ENCODE data around the gene AARSD1. TPM values are rescaled to one million over a fixed set of nuclear protein-coding genes. Genes with fewer than 3 reads are reported as not detected.
"Not testable (repeated sequence)": the region's sequence is repeated elsewhere in the genome, so short reads cannot be mapped to it uniquely, and the experiment has no call there.

The AARSD1 gene
- total and polyA plus RNA-seq, 2 donors (not counting 1 experiment from before 2014, with no cell fraction given): 56.5 to 60.0 TPM

DNA sequence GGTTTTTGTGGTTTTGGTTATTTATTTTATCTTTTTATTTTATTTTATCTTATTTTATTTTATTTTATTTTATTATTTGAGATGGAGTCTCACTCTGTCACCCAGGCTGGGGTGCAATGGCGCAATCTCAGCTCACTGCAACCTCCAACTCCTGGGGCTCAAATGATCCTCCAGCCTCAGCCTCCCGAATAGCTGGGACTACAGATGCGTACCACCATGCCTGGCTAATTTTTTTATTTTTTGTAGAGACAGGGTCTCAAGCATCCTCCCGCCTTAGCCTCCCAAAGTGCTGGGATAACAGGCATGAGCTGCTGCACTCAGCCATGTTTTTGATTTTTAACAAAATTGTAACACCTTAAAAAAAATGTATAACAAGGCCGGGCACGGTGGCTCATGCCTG is 49.0 kb downstream of the AARSD1 start:
- H4K20me1 ChIP-seq (ENCODE audit: control insufficient read depth, insufficient read depth, low read length, poor library complexity, severe bottlenecking); H3K4me3 Mint-ChIP-seq; H3K27me3 ChIP-seq (replicated peaks in 1 of 4; ENCODE audit: control extremely low read depth in 1 of 4, control insufficient read depth in 3 of 4, insufficient read depth in 4 of 4, low read length in 3 of 4); H3K27me3 Mint-ChIP-seq; H3K4me1 ChIP-seq (ENCODE audit: control insufficient read depth in 2 of 2, insufficient read depth in 2 of 2, low read length in 2 of 2); H3K9me3 ChIP-seq (ENCODE audit: control extremely low read depth in 1 of 3, control insufficient read depth in 2 of 3, insufficient read depth in 1 of 3, low read length in 2 of 3); ATAC-seq (ENCODE audit: low read depth); POLR2A ChIA-PET; H3K9me3 Mint-ChIP-seq (ENCODE audit: insufficient read depth); H3K27ac ChIP-seq (ENCODE audit: low read length in 2 of 2); DNase-seq; H3K9ac ChIP-seq (ENCODE audit: low read length); H3K79me2 ChIP-seq (ENCODE audit: control insufficient read depth, insufficient read depth, low read length); H3K4me1 Mint-ChIP-seq; H3K4me2 ChIP-seq (replicated peaks; ENCODE audit: low read depth, low read length, poor library complexity, severe bottlenecking); H3K27ac Mint-ChIP-seq; H2AFZ ChIP-seq (ENCODE audit: insufficient read depth, low read depth, low read length, poor library complexity, severe bottlenecking); H3K4me3 ChIP-seq (ENCODE audit: control extremely low read depth in 1 of 5, extremely low read depth in 1 of 5, insufficient read depth in 1 of 5, low read depth in 2 of 5, low read length in 4 of 5); intact Hi-C loops (cut with micrococcal nuclease); H3K36me3 ChIP-seq (replicated peaks in 1 of 2; ENCODE audit: control extremely low read depth in 1 of 2, control insufficient read depth in 1 of 2, extremely low read depth in 1 of 2, insufficient read depth in 2 of 2, low read length in 1 of 2): not testable (repeated sequence)
- CTCF ChIA-PET: interaction anchor here (0.6 kb wide), 1 partner anchor 1504 kb away, joined by 3 read pairs; no protein-coding TSS in a partner anchor
- 100% methylated on average over 4 of the region's 6 CpGs for WGBS (ENCODE audit: insufficient coverage)

DNA sequence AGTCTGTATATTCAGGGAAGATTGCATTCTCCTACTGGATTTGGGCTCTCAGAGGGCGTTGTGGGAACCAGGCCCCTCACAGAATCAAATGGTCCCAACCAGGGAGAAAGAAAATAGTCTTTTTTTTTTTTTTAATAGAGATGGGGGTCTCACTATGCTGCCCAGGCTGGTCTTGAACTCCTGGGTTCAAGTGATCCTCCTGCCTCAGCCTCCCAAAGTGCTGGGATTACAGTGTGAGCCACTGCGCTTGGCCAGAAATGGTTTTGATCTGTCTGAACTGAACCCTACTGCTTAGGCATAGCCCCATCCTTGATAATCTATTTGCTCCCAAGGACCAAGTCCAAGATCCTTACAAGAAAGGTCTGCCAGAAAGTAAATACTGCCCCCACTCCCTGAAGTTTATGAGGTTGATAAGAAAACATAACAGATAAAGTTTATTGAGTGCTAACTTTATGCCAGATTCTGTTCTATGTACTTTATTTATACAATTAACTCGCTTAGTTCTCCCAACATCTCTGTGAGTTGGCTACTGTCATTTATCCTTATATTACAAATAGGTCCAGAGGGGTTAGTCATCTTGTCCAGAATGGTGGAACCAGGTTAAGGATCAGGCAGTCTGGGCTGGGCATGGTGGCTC is 50.2 kb downstream of the AARSD1 start:
- WGBS (ENCODE audit: insufficient coverage): 86% methylated on average over 1 of the region's 3 CpGs
- no peak overlapping the region for H3K4me2 ChIP-seq (replicated peaks; ENCODE audit: low read depth, low read length, poor library complexity, severe bottlenecking)
- no peaks in the 10 kb centered on the region for H4K20me1 ChIP-seq (ENCODE audit: control insufficient read depth, insufficient read depth, low read length, poor library complexity, severe bottlenecking)
- no peak for DNase-seq
- TF ChIP-seq, protein P1, sequence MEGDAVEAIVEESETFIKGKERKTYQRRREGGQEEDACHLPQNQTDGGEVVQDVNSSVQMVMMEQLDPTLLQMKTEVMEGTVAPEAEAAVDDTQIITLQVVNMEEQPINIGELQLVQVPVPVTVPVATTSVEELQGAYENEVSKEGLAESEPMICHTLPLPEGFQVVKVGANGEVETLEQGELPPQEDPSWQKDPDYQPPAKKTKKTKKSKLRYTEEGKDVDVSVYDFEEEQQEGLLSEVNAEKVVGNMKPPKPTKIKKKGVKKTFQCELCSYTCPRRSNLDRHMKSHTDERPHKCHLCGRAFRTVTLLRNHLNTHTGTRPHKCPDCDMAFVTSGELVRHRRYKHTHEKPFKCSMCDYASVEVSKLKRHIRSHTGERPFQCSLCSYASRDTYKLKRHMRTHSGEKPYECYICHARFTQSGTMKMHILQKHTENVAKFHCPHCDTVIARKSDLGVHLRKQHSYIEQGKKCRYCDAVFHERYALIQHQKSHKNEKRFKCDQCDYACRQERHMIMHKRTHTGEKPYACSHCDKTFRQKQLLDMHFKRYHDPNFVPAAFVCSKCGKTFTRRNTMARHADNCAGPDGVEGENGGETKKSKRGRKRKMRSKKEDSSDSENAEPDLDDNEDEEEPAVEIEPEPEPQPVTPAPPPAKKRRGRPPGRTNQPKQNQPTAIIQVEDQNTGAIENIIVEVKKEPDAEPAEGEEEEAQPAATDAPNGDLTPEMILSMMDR (IDR thresholded peaks at IDR 0.05): no peak
- no peak for TF ChIP-seq EZH2 (IDR thresholded peaks at IDR 0.05; ENCODE audit: borderline replicate concordance, insufficient read depth, low read depth, low read length, poor library complexity, severe bottlenecking)
- H3K4me1 ChIP-seq (ENCODE audit: control insufficient read depth in 2 of 2, insufficient read depth in 2 of 2, low read length in 2 of 2): peaks cover 0 to 3% of the 10 kb centered on the region in 2 donors
- H3K9ac ChIP-seq (ENCODE audit: low read length): no peak overlapping the region
- H2AFZ ChIP-seq (ENCODE audit: insufficient read depth, low read depth, low read length, poor library complexity, severe bottlenecking): no peak overlapping the region
- no peak for ATAC-seq (ENCODE audit: low read depth)
- Mint-ChIP-seq H3K9me3 (ENCODE audit: insufficient read depth) (no peaks in the 10 kb centered on the region), H3K4me3 (no peak overlapping the region), H3K27ac (no peak overlapping the region), H3K27me3 (peaks cover 2% of the 10 kb centered on the region), H3K4me1 (peaks cover 4% of the 10 kb centered on the region)
- no peaks in the 10 kb centered on the region for H3K79me2 ChIP-seq (ENCODE audit: control insufficient read depth, insufficient read depth, low read length)
- no peak overlapping the region for H3K27ac ChIP-seq (ENCODE audit: low read length in 2 of 2)
- no peak overlapping the region for H3K4me3 ChIP-seq (ENCODE audit: control extremely low read depth in 1 of 5, extremely low read depth in 1 of 5, insufficient read depth in 1 of 5, low read depth in 2 of 5, low read length in 4 of 5)
- intact Hi-C loops (cut with micrococcal nuclease): no loop called here
- no peaks in the 10 kb centered on the region for H3K27me3 ChIP-seq (replicated peaks in 1 of 4; ENCODE audit: control extremely low read depth in 1 of 4, control insufficient read depth in 3 of 4, insufficient read depth in 4 of 4, low read length in 3 of 4)
- POLR2A ChIA-PET: no interaction called here
- H3K36me3 ChIP-seq (replicated peaks in 1 of 2; ENCODE audit: control extremely low read depth in 1 of 2, control insufficient read depth in 1 of 2, extremely low read depth in 1 of 2, insufficient read depth in 2 of 2, low read length in 1 of 2): no peaks in the 10 kb centered on the region
- H3K9me3 ChIP-seq (ENCODE audit: control extremely low read depth in 1 of 3, control insufficient read depth in 2 of 3, insufficient read depth in 1 of 3, low read length in 2 of 3): no peaks in the 10 kb centered on the region
- CTCF ChIA-PET: no interaction called here

Measured in B cell (primary cell).